ENCODE measurements around the gene PRR7. TPM values are rescaled to one million over a fixed set of nuclear protein-coding genes. Genes with fewer than 3 reads are reported as not detected.

The PRR7 gene
- total and polyA plus RNA-seq, 2 of the 13 experiments (the other 11 are each of a cell fraction or from before 2014, with no cell fraction given) = 4.8 to 5.0 TPM

DNA sequence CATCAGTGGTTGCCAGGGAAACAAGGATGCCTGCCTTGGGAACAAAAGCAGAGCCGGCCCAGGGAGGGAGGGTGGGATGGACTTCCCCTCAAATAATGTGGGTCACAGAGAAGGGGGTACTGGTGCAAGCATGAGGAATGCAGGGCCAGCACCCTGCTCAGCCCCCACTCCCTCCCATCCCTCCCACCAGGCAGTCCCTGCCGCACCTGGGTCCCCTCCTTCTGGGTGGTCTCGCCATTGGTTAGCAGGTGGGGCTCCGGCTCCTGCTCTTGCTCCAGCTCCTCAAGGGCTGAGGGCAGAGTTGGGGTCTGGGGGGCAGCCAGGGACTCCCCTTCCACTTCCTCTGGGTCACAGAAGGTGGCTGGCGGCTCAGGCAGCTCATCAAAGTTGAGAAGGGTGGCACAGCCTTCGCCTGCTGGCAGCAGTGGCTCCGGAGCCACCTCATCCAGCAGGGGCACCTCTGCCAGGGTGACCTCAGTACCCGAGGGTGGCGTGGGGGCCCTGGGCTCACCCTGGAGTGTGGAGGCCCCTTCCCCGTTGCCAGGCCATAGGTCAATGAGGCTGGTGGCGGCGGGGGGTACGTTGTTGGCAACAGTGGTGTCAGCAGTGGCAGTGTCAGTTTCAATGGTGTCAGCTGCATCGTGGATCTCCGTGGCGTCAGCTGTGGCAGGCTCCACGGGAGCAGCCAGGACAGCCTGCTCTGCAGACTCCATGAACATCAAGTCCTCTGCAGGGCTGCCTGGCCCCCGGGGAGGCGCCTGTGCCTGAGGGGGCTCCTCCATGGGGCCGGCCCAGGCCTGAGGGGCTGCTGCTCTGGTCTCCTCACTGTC is 11.5 kb downstream of the PRR7 start:
- ChIA-PET POLR2A (interaction anchor here (1.0 to 1.7 kb wide), 9 partner anchors 14 to 371 kb away, joined by 3 to 24 read pairs (median 6); partner anchors contain the start of genes FGFR4, GRK6 and PDLIM7), CTCF (ENCODE audit: low intra/inter-chr PET ratio, low total read pairs) (interaction anchor here (1.4 to 4.8 kb wide), 3 partner anchors 11 to 54 kb away, joined by 4 to 35 read pairs (median 5); no protein-coding TSS in a partner anchor)
- no peak for TF ChIP-seq HOXA5 (CRISPR knock-in tag; IDR thresholded peaks at IDR 0.05)
- peak; percentile 21 for TF ChIP-seq AGO2 (optimal IDR thresholded peaks at IDR 0.05; ENCODE audit: low read depth, low read length)
- TF ChIP-seq HNRNPL (IDR thresholded peaks at IDR 0.05; ENCODE audit: low read depth, low read length) = 0 out of 2 replicates have a peak, but pooled peaks have one; percentile 30
- H3K9me3 ChIP-seq (ENCODE audit: low read length) = no peaks in the 10 kb centered on the region
- H3K4me2 ChIP-seq (ENCODE audit: low read depth, low read length) = no peak overlapping the region
- intact Hi-C loops (cut with micrococcal nuclease; ENCODE audit: unreplicated experiment) (loop anchor here (2.0 kb wide), 2 partner anchors 39 to 87 kb away; partner anchors contain the start of gene PDLIM7), in situ Hi-C loops (cut with HindIII; ENCODE audit: extremely low pct_ligation_motif_present, low pct_unique_long_range_greater_than_20kb) (loop anchor here (5.0 to 25.0 kb wide), 2 partner anchors 71 to 346 kb away; no protein-coding TSS in a partner anchor)
- peaks cover 0 to 4% of the 10 kb centered on the region in 2 experiments; a peak in 1 of 5 replicates for H3K36me3 ChIP-seq (replicated peaks in 1 of 2; ENCODE audit: control insufficient read depth in 1 of 2, insufficient read depth in 2 of 2, low read length in 2 of 2)
- peaks cover 5% of the 10 kb centered on the region for H3K79me2 ChIP-seq (ENCODE audit: insufficient read depth, low read length)
- no peaks in the 10 kb centered on the region; a peak in 1 of 5 replicates for H3K27me3 ChIP-seq (ENCODE audit: control insufficient read depth in 1 of 2, insufficient read depth in 2 of 2, low read length in 2 of 2)
- H3K4me3 ChIP-seq (replicated peaks in 1 of 3; ENCODE audit: insufficient read depth in 1 of 3, low read depth in 2 of 3, low read length in 3 of 3) = no peak overlapping the region
- no peak for DNase-seq (ENCODE audit: low spot score)
- no peak for ATAC-seq
- peaks cover 22% of the 10 kb centered on the region for H3K4me1 ChIP-seq (ENCODE audit: insufficient read depth, low read length)
- no peak overlapping the region for H3K9ac ChIP-seq (ENCODE audit: insufficient read depth, low read depth, low read length)
- H3K27ac ChIP-seq (ENCODE audit: extremely low read length, insufficient read depth, low read length) = peak overlapping the region; percentile 30
- WGBS (ENCODE audit: low lambda C conversion rate) = no CpG with 5 or more reads among the region's 20 CpGs
- H2AFZ ChIP-seq (ENCODE audit: low read length) = no peak overlapping the region
- no TSS peak for BruUV-seq (replicated peaks)
- FAIRE-seq = no peak
- peaks cover 12% of the 10 kb centered on the region; the same call in 1 of the 2 replicates for H4K20me1 ChIP-seq (ENCODE audit: insufficient read depth, low read length)

DNA sequence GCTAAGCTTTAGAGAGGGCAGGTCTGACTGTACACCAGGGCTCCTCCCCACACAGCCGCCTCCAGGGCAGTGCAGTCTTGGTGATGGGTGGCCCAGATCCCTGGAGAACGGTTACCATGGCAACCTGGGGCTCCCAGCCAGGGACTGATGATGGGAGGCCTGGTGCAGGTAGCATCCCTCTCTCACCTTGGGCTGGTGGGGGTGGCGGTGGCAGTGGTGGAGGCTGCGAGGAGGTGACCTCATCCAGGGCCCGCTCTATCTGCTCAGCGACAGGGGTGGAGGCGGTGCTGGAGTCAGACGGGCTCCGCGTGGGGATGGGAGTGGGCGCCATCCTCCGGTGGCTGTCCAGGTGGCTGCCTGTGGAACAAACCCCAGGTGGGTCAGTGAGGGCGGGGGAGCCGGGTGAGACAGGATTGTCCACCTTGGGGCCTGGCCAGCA is 12.3 kb downstream of the PRR7 start:
- H3K27ac ChIP-seq (ENCODE audit: extremely low read length, insufficient read depth, low read length) = no peak overlapping the region
- CTCF ChIA-PET (ENCODE audit: low intra/inter-chr PET ratio, low total read pairs) = no interaction called here
- no peak overlapping the region for H3K9ac ChIP-seq (ENCODE audit: insufficient read depth, low read depth, low read length)
- BruUV-seq (replicated peaks) = no TSS peak
- no peak overlapping the region for H2AFZ ChIP-seq (ENCODE audit: low read length)
- 94% methylated on average over 6 of the region's 14 CpGs for WGBS (ENCODE audit: low lambda C conversion rate)
- H3K9me3 ChIP-seq (ENCODE audit: low read length) = no peaks in the 10 kb centered on the region
- in situ Hi-C loops (cut with HindIII; ENCODE audit: extremely low pct_ligation_motif_present, low pct_unique_long_range_greater_than_20kb) = loop anchor here (5.0 to 25.0 kb wide), 2 partner anchors 72 to 347 kb away; no protein-coding TSS in a partner anchor
- H4K20me1 ChIP-seq (ENCODE audit: insufficient read depth, low read length) = peaks cover 12% of the 10 kb centered on the region; the same call in 1 of the 2 replicates
- H3K79me2 ChIP-seq (ENCODE audit: insufficient read depth, low read length) = peaks cover 1% of the 10 kb centered on the region
- ATAC-seq = no peak
- no peak for DNase-seq (ENCODE audit: low spot score)
- H3K4me1 ChIP-seq (ENCODE audit: insufficient read depth, low read length) = peaks cover 13% of the 10 kb centered on the region
- POLR2A ChIA-PET = no interaction called here
- FAIRE-seq = no peak
- intact Hi-C loops (cut with micrococcal nuclease; ENCODE audit: unreplicated experiment) = no loop called here
- no peak overlapping the region for H3K4me2 ChIP-seq (ENCODE audit: low read depth, low read length)
- TF ChIP-seq, protein P1, sequence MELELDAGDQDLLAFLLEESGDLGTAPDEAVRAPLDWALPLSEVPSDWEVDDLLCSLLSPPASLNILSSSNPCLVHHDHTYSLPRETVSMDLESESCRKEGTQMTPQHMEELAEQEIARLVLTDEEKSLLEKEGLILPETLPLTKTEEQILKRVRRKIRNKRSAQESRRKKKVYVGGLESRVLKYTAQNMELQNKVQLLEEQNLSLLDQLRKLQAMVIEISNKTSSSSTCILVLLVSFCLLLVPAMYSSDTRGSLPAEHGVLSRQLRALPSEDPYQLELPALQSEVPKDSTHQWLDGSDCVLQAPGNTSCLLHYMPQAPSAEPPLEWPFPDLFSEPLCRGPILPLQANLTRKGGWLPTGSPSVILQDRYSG (CRISPR knock-in tag; IDR thresholded peaks at IDR 0.05) = no peak
- TF ChIP-seq RFX1 (IDR thresholded peaks at IDR 0.05) = peak; percentile 50
- H3K36me3 ChIP-seq (replicated peaks in 1 of 2; ENCODE audit: control insufficient read depth in 1 of 2, insufficient read depth in 2 of 2, low read length in 2 of 2) = peaks cover 0 to 4% of the 10 kb centered on the region in 2 experiments; a peak in 1 of 5 replicates
- no peak overlapping the region for H3K4me3 ChIP-seq (replicated peaks in 1 of 3; ENCODE audit: insufficient read depth in 1 of 3, low read depth in 2 of 3, low read length in 3 of 3)
- no peaks in the 10 kb centered on the region; a peak in 1 of 5 replicates for H3K27me3 ChIP-seq (ENCODE audit: control insufficient read depth in 1 of 2, insufficient read depth in 2 of 2, low read length in 2 of 2)

Measured in HepG2 (cell line).